DLD1 (cell line): Measurements from ENCODE around the gene NCKAP5.

Experiments
- in situ Hi-C: cut with HindIII; loops from 2 replicates; pipeline ENCODE4 v1.10.0; 2017; ENCODE audit warnings: low sequenced_read_pairs

The NCKAP5 gene

DNA sequence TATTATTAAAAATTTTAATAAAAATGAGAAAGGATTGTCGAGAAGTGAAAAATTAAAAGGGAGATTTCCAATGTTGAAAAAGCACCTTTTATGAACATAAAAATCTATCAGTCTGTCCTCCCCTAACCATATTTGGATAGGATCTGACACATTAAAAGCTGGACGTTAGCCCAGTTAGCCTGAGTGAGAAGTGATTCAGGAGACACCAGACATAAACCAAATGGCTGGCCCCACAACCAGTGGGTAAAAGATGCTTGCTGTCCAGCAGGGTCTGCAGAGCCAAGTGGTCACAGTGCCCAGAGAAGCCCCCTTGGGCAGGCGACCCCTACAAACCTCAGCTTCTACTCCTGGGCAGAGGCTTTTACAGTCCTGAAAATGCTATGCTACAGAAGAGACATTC is 644.5 kb downstream of the NCKAP5 start:
- in situ Hi-C loops = no loop called here

- in situ Hi-C loops = no loop called here
Observed at GRCh38 chr2:132915812-132916549, 652.3 kb downstream of the NCKAP5 start.

GRCh38 chr2:132911726-132912724 is 656.2 kb downstream of the NCKAP5 start:
- in situ Hi-C loops = no loop called here

GRCh38 chr2:132910432-132910831 is 657.8 kb downstream of the NCKAP5 start:
- in situ Hi-C loops = no loop called here

DNA sequence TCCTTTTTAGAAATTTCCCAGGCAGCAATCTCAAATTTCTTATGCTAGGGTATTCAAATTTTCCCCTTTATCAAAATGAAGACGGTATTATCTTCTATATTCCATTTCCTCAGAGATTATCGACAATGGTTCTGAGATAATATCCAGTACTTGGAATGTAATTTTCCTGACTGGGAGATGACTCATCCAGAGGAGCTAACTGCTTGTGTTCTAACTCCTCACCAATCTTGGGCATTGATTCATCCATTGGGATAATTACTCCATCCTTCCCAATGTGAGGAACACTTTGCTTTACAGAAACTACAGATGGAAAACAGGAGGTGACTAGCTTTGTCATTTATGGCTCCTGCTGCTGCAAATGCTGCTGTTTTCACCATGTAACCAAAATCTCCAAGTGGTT is 658.8 kb downstream of the NCKAP5 start:
- in situ Hi-C loops = no loop called here

- in situ Hi-C loops = no loop called here
Observed at GRCh38 chr2:132904142-132904842, 664.0 kb downstream of the NCKAP5 start.

GRCh38 chr2:132902626-132903025 is 665.6 kb downstream of the NCKAP5 start:
- in situ Hi-C loops = no loop called here

DNA sequence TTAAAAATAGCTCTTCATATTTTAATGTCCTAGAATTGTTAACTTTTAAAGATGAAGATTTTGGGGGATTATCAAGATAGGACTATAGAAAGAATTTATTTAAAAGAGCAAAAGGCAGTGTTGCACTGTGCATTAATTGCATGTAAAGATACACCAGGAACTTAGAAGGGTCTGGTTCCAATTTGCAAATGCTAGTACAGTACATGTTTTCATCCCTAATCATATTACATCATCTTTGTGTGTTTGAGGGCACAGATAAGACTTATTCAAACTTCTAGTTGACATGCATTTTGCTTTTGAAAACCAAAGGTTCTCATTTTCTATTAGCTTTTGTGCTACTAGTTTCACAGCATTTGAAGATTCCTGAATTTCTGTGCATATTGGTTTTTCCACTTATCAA is 666.6 kb downstream of the NCKAP5 start:
- in situ Hi-C loops = no loop called here

GRCh38 chr2:132897111-132897510 is 671.2 kb downstream of the NCKAP5 start:
- in situ Hi-C loops = no loop called here

GRCh38 chr2:132896073-132896472 is 672.2 kb downstream of the NCKAP5 start:
- in situ Hi-C loops = no loop called here

- in situ Hi-C loops = no loop called here
Observed at GRCh38 chr2:132891498-132891897, 676.8 kb downstream of the NCKAP5 start.

- in situ Hi-C loops = no loop called here
Observed at GRCh38 chr2:132886574-132886973, 681.7 kb downstream of the NCKAP5 start.

DNA sequence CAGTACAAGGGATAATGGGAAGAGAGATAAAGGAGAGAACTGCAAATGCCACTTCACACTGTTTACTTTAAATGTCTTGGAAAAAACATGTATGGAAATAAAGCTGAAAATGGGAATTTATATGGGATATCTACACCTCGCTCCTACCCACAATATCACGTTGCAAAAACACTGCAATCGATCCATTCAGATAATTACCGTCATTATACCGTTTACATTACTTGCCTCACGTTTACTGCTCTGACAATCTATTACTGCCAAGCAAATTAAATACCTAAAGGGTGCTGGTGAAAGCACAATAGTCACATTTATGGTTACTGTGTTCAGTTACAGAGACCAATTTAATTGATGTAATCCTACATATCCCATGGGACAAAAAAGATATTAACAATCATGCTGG is 683.6 kb downstream of the NCKAP5 start:
- in situ Hi-C loops = no loop called here

- in situ Hi-C loops = no loop called here
Observed at GRCh38 chr2:132884292-132884691, 684.0 kb downstream of the NCKAP5 start.

GRCh38 chr2:132883430-132883829 is 684.8 kb downstream of the NCKAP5 start:
- in situ Hi-C loops = no loop called here

DNA sequence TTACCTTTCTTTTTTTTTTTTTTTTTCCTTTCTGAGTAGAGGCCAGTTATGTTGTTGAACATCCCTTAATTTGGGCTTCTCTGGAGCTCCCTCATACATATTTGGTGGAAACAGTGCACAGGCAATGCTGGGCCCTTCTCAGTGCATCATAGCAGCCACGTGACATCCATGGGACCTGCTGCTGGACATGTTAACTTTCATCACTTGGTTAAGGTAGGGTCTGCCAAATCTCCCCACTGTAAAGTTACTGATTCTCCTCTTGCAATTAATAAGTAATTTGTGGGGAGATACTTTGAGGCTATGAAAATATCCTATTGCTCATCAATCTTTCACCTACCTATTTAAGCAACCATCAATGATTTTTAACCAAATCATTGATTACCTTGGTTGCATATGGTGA is 686.7 kb downstream of the NCKAP5 start:
- in situ Hi-C loops = no loop called here

DNA sequence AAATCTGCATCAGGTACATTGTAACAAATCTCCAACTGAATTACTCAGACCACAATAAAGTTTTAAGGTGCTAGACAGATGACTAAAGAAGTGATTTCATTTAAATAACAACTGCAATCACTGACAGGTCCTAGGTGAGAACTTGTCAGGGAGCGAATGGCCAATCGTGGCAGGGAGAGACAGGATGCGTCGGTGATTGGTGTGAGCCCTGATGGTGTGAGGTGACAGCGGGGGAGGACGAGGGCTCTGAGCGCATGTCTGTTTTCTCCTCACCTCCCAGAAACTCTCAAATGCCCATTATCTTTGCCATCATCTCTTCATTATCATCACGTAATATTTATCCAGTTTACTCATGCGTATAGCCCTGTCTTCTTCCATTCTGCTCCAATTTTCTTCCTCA is 690.3 kb downstream of the NCKAP5 start:
- in situ Hi-C loops = no loop called here

DNA sequence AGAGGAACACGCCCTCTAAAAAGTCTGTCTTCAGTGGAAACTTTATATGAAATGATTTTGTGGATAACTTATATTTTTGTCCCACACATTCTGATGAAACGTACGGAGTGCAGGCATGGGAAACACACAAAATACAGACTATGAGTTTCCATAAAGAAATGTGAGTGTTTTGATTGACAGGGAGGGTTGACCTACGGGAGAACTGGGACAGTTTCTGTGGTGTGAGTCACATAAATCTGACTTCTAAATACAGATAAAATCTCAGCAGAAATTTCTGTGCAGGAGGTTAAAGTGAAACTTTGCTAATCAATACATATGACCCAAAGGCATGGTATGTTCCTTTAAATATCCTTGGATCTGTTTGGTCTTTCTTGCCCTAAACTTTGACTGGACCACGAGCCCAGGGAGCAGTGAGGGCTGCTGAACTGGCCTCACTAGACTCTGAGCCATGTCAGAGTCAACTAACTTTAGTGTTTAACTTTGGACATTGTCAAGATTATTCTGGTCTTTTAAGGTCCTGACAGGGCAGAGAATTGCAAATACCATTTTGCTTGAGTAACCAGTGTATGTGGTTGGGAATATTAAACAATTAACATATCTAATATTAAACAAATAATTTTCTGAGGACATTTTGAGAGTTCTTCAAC is 691.4 kb downstream of the NCKAP5 start:
- in situ Hi-C loops = no loop called here

- in situ Hi-C loops = no loop called here
Observed at GRCh38 chr2:132875193-132875592, 693.1 kb downstream of the NCKAP5 start.

DNA sequence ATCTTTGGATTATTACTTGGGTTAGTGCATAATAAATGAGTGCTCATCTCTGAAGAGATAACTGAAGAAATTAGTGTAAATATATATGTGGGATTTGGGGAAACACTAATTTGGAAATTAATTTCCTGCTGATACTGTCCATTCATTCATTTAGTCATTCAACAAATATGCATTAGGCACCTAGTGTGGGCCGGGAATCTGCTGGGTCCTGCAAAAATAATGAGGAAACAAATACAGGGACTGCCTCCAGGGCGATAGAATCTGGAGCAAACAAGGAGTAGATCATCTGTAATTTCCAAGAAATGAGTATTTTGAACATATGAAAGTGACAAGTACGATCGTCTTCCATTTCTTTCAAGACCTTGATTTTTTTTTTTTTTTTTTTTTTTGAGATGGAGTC is 694.5 kb downstream of the NCKAP5 start:
- in situ Hi-C loops = no loop called here

DNA sequence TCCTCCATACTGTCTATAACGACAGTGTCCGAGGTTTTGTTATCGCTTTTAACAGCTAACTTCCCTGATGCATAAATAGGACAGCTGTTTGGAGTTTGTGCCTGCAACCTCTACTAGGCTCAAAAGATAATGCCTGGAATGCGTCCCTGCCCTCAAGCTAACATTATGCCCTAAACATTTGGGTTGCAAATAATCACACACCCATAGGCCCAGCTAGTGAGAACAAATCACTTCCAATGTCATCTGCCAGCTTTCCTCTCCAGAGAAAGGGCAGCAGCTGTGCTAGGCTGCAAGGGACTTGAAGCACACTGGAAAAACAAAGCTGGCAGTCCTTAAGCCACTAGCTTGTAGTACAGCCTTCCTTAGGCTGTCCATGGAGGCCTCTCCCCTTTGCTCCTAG is 696.4 kb downstream of the NCKAP5 start:
- in situ Hi-C loops = no loop called here
